CD14-positive monocyte (primary cell): Measurements from ENCODE around the gene CEP78. TPM values are rescaled to one million over a fixed set of nuclear protein-coding genes. Genes with fewer than 3 reads are reported as not detected.

Source experiments
- DNase-seq, 3 donors: peaks; one replicate each; pipeline ENCODE4 v3.0.0-alpha.2; 2011 to 2022
- H2AFZ ChIP-seq: 2 replicates; pipeline ENCODE4 v1.6.0; 2012; ENCODE audit warnings: mild to moderate bottlenecking, low read depth, low read length, inconsistent platforms; ENCODE audit not compliant: insufficient read depth, poor library complexity, severe bottlenecking
- H3K27ac ChIP-seq, 2 donors: 1 replicate in 1 of 2; 2 replicates in 1 of 2; pipeline ENCODE4 v1.5.1; 2012 to 2013; ENCODE audit warnings: low read length in 2 of 2, control low read depth in 1 of 2, inconsistent platforms in 1 of 2, low read depth in 1 of 2, mild to moderate bottlenecking in 1 of 2
- H3K27me3 ChIP-seq, 2 donors: one replicate each; pipeline versions ENCODE4 v1.6.0 to v1.6.1; 2011 to 2013; ENCODE audit warnings: low read length in 2 of 2; ENCODE audit not compliant: control insufficient read depth in 2 of 2, insufficient read depth in 2 of 2
- H3K36me3 ChIP-seq, 2 donors: replicated peaks in 1 of 2; 1 replicate in 1 of 2; 2 replicates in 1 of 2; pipeline versions ENCODE4 v1.5.1 to v1.6.1; 2012 to 2013; ENCODE audit warnings: low read length in 2 of 2, control low read depth in 1 of 2, inconsistent platforms in 1 of 2, mild to moderate bottlenecking in 1 of 2; ENCODE audit not compliant: insufficient read depth in 2 of 2, control insufficient read depth in 1 of 2
- H3K4me1 ChIP-seq, 2 donors: 1 replicate in 1 of 2; 2 replicates in 1 of 2; pipeline versions ENCODE4 v1.5.1 to v1.6.1; 2012 to 2013; ENCODE audit warnings: low read length in 2 of 2, control low read depth in 1 of 2, inconsistent platforms in 1 of 2, mild to moderate bottlenecking in 1 of 2, moderate library complexity in 1 of 2; ENCODE audit not compliant: insufficient read depth in 2 of 2, control insufficient read depth in 1 of 2
- H3K4me2 ChIP-seq: replicated peaks from 2 replicates; pipeline ENCODE3; 2012; ENCODE audit warnings: low read length, moderate library complexity, mild to moderate bottlenecking; ENCODE audit not compliant: poor library complexity, severe bottlenecking; ENCODE audit errors: extremely low read depth
- H3K4me3 ChIP-seq, 3 experiments: fragments of 200-600 bp in 1 of 3; sonication (generic) in 1 of 3; replicated peaks in 1 of 3; 1 replicate in 2 of 3; 2 replicates in 1 of 3; pipeline ENCODE4 v1.5.1; 2011 to 2013; ENCODE audit warnings: low read length in 3 of 3, mild to moderate bottlenecking in 3 of 3, control low read depth in 2 of 3, low read depth in 2 of 3, inconsistent platforms in 1 of 3, moderate library complexity in 1 of 3
- H3K79me2 ChIP-seq: 2 replicates; pipeline ENCODE4 v1.6.0; 2012; ENCODE audit warnings: mild to moderate bottlenecking, control low read depth, inconsistent platforms, low read length, moderate library complexity; ENCODE audit not compliant: insufficient read depth
- H3K9ac ChIP-seq: 2 replicates; pipeline ENCODE4 v1.6.0; 2017; ENCODE audit warnings: low read length, mild to moderate bottlenecking; ENCODE audit not compliant: insufficient read depth, poor library complexity, severe bottlenecking
- H3K9me3 ChIP-seq, 2 donors: replicated peaks in 1 of 2; 1 replicate in 1 of 2; 2 replicates in 1 of 2; pipeline versions ENCODE4 v1.5.1 to v1.6.1; 2012 to 2013; ENCODE audit warnings: low read length in 2 of 2, control low read depth in 1 of 2; ENCODE audit not compliant: control insufficient read depth in 1 of 2, insufficient read depth in 1 of 2
- H4K20me1 ChIP-seq: 2 replicates; pipeline ENCODE4 v1.6.0; 2012; ENCODE audit warnings: mild to moderate bottlenecking, low read length, control low read depth, moderate library complexity; ENCODE audit not compliant: insufficient read depth
- H3K27ac Mint-ChIP-seq, 7 donors: one replicate each; pipeline ENCODE4 v1.8.0; 2020; ENCODE audit warnings: mild to moderate bottlenecking in 7 of 7, mixed read lengths in 7 of 7, moderate library complexity in 6 of 7, inconsistent platforms in 2 of 7
- H3K27me3 Mint-ChIP-seq, 3 donors: one replicate each; pipeline ENCODE4 v1.8.0; 2021 to 2022; ENCODE audit warnings: low read depth in 3 of 3, mild to moderate bottlenecking in 3 of 3, mixed read lengths in 3 of 3, moderate library complexity in 3 of 3, inconsistent platforms in 1 of 3
- H3K36me3 Mint-ChIP-seq, 2 donors: one replicate each; pipeline ENCODE4 v1.8.0; 2020; ENCODE audit warnings: mixed read lengths in 2 of 2, inconsistent platforms in 1 of 2, mild to moderate bottlenecking in 1 of 2
- H3K4me1 Mint-ChIP-seq: one replicate; pipeline ENCODE4 v1.8.0; 2020; ENCODE audit warnings: mild to moderate bottlenecking, mixed read lengths
- H3K4me3 Mint-ChIP-seq, 2 donors: one replicate each; pipeline ENCODE4 v1.8.0; 2020; ENCODE audit warnings: mild to moderate bottlenecking in 2 of 2, mixed read lengths in 2 of 2, moderate library complexity in 1 of 2
- H3K9me3 Mint-ChIP-seq, 7 donors: one replicate each; pipeline ENCODE4 v1.8.0; 2020 to 2022; ENCODE audit warnings: mixed read lengths in 7 of 7, mild to moderate bottlenecking in 6 of 7, moderate library complexity in 6 of 7, inconsistent platforms in 2 of 7
- WGBS: methylation state at CpG from one replicate; pipeline ENCODE4 v1.1.5; 2013; ENCODE audit warnings: missing lambda C conversion rate; ENCODE audit not compliant: insufficient coverage; 5-methylcytosine and 5-hydroxymethylcytosine counted together
- intact Hi-C, 2 donors: fragments of 100-400 bp; cut with micrococcal nuclease; formaldehyde crosslinking; loops; one replicate each; pipeline versions ENCODE4 v1.15.0 to v1.15.1; 2023
- polyA plus RNA-seq, 3 donors: library from polyadenylated mRNA; depleted of rRNA in 1 of 3; unstranded in 2 of 3; stranded (reverse) in 1 of 3; fragments of 300-500 nt in 2 of 3; fragments of >200 nt in 1 of 3; fragmentation: Illumina TruSeq in 2 of 3; gene quantifications; 1 replicate in 2 of 3; 2 replicates in 1 of 3; pipeline ENCODE4 v1.2.3, GENCODE V29; 2012 to 2021
- TF ChIP-seq, protein P1 (sequence below): fragments of 200-600 bp; IDR thresholded peaks from one replicate; pipeline ENCODE4 v1.8.0; 2022; ENCODE audit warnings: antibody characterized with exemption, mild to moderate bottlenecking

The CEP78 gene
- polyA plus RNA-seq, 3 donors: 1.7 to 3.3 (median 2.5) TPM

DNA sequence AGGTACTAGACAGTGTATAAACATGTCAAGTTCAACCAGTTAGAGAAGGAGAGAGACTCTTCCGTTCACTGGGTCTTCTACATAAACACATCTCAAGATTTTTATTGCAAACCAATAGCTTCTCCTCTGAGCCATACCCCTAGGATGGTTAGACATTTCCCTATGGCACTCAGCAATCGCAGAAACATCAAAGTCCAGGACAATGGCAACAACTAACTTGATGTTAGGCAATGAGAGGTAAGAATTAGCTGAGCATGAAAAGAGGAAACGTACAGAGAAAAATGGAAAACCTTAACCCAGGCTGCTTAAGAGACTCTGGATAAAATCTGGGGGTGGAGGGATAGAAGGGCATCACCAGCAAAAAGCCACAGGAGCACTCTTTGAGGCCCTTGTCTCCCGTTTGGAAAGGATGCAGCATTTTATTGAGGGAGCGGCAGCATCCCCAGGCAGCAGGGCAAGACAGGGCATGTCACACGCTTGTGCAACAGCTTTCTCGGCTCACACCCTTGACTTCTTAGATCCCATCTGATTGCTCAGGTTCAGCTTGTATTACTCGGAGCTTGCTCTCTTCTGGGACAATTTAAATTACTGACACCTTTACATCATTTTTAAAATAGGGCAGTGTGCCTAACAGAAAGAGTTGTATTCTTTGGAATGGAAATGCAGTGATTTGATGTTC lies 52.5 kb downstream of the CEP78 start:
- H3K4me1 ChIP-seq: no peaks in the 10 kb centered on the region
- no peaks in the 10 kb centered on the region for H4K20me1 ChIP-seq
- H3K79me2 ChIP-seq: no peaks in the 10 kb centered on the region
- no peaks in the 10 kb centered on the region for H3K36me3 ChIP-seq
- Mint-ChIP-seq H3K27ac (no peak overlapping the region), H3K9me3 (peaks cover 3 to 16% (median 6%) of the 10 kb centered on the region in 7 donors), H3K27me3 (peaks cover 12 to 13% (median 13%) of the 10 kb centered on the region in 3 donors), H3K4me3 (no peak overlapping the region), H3K4me1 (peaks cover 6% of the 10 kb centered on the region), H3K36me3 (peaks cover 0 to 3% of the 10 kb centered on the region in 2 donors)
- H3K9me3 ChIP-seq: no peaks in the 10 kb centered on the region
- no peak overlapping the region for H3K9ac ChIP-seq
- WGBS: 79% methylated on average over 3 of the region's 8 CpGs
- no peak for DNase-seq
- intact Hi-C loops: no loop called here
- no peak overlapping the region for H3K4me2 ChIP-seq
- no peaks in the 10 kb centered on the region for H3K27me3 ChIP-seq
- H3K27ac ChIP-seq: no peak overlapping the region
- H3K4me3 ChIP-seq: no peak overlapping the region
- H2AFZ ChIP-seq: no peak overlapping the region
- TF ChIP-seq, protein P1, sequence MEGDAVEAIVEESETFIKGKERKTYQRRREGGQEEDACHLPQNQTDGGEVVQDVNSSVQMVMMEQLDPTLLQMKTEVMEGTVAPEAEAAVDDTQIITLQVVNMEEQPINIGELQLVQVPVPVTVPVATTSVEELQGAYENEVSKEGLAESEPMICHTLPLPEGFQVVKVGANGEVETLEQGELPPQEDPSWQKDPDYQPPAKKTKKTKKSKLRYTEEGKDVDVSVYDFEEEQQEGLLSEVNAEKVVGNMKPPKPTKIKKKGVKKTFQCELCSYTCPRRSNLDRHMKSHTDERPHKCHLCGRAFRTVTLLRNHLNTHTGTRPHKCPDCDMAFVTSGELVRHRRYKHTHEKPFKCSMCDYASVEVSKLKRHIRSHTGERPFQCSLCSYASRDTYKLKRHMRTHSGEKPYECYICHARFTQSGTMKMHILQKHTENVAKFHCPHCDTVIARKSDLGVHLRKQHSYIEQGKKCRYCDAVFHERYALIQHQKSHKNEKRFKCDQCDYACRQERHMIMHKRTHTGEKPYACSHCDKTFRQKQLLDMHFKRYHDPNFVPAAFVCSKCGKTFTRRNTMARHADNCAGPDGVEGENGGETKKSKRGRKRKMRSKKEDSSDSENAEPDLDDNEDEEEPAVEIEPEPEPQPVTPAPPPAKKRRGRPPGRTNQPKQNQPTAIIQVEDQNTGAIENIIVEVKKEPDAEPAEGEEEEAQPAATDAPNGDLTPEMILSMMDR: no peak

DNA sequence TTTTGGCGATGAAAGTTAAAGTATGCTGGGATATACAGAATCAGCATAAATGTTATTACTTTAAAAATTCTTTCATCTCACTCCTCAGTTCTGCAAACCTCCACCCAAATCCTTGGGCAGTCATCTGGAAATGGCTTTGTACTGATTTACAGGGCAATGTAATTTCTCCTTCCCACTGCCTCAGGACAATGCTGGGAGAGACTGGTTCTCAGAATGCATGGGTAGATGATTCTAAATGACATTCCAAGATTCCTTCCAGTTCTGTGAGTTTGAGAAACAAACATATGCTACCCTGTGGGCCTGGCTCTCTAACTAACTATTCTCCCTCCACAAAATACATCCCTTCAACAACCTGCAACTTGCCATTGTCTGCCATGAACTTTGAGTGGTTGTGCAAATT lies 53.6 kb downstream of the CEP78 start:
- Mint-ChIP-seq H3K4me1 (peaks cover 6% of the 10 kb centered on the region), H3K27ac (no peak overlapping the region), H3K9me3 (peaks cover 0 to 8% (median 0%) of the 10 kb centered on the region in 7 donors), H3K4me3 (no peak overlapping the region), H3K36me3 (no peaks in the 10 kb centered on the region), H3K27me3 (peaks cover 12 to 17% (median 16%) of the 10 kb centered on the region in 3 donors)
- Histone ChIP-seq H3K27me3 (no peaks in the 10 kb centered on the region), H3K4me1 (no peaks in the 10 kb centered on the region), H3K4me2 (no peak overlapping the region), H3K9me3 (no peaks in the 10 kb centered on the region), H3K9ac (no peak overlapping the region), H2AFZ (no peak overlapping the region), H4K20me1 (no peaks in the 10 kb centered on the region), H3K79me2 (no peaks in the 10 kb centered on the region), H3K4me3 (no peak overlapping the region), H3K36me3 (no peaks in the 10 kb centered on the region), H3K27ac (no peak overlapping the region)
- intact Hi-C loops: no loop called here
- no peak for DNase-seq
- TF ChIP-seq, protein P1: no peak
- WGBS: no CpG with 5 or more reads among the region's 1 CpG
